NCI-H2081 treated with DMSO at 0.1 percent for 48 hours (cell line): Measurements from ENCODE around the gene AIFM2.
"Not testable (repeated sequence)": the region's sequence is repeated elsewhere in the genome, so short reads cannot be mapped to it uniquely, and the experiment has no call there.

Experiments
- DNase-seq: peaks from one replicate; lab custom pipeline; 2025; lab: John Stamatoyannopoulos, UW

Gene AIFM2

GRCh38 chr10:70145666-70146488 is 13.3 kb upstream of the AIFM2 start:
- DNase-seq = no peak

GRCh38 chr10:70145166-70145665 is 12.6 kb upstream of the AIFM2 start:
- DNase-seq = no peak

- DNase-seq = no peak
Observed at GRCh38 chr10:70144372-70145110, 11.9 kb upstream of the AIFM2 start.

GRCh38 chr10:70142555-70142954 is 9.9 kb upstream of the AIFM2 start:
- DNase-seq = no peak

- DNase-seq = no peak
Observed at GRCh38 chr10:70140297-70140696, 7.7 kb upstream of the AIFM2 start.

GRCh38 chr10:70139997-70140250 is 7.3 kb upstream of the AIFM2 start:
- DNase-seq = no peak

- no peak for DNase-seq
Observed at GRCh38 chr10:70139151-70139996, 6.7 kb upstream of the AIFM2 start.

GRCh38 chr10:70137927-70138883 is 5.6 kb upstream of the AIFM2 start:
- no peak for DNase-seq

GRCh38 chr10:70137135-70137534 is 4.5 kb upstream of the AIFM2 start:
- no peak for DNase-seq

- no peak for DNase-seq
Observed at GRCh38 chr10:70135684-70136083, 3.1 kb upstream of the AIFM2 start.

- DNase-seq = no peak
Observed at GRCh38 chr10:70135046-70135445, 2.4 kb upstream of the AIFM2 start.

GRCh38 chr10:70131560-70131937 is 1.1 kb downstream of the AIFM2 start:
- no peak for DNase-seq

- DNase-seq = no peak
Observed at GRCh38 chr10:70130878-70131559, 1.6 kb downstream of the AIFM2 start.

GRCh38 chr10:70126700-70127395 is 5.8 kb downstream of the AIFM2 start:
- no peak for DNase-seq

GRCh38 chr10:70125918-70126552 is 6.6 kb downstream of the AIFM2 start:
- no peak for DNase-seq

GRCh38 chr10:70124918-70125317 is 7.7 kb downstream of the AIFM2 start:
- no peak for DNase-seq

- no peak for DNase-seq
Observed at GRCh38 chr10:70124415-70124814, 8.2 kb downstream of the AIFM2 start.

GRCh38 chr10:70123817-70124216 is 8.8 kb downstream of the AIFM2 start:
- DNase-seq = no peak

GRCh38 chr10:70123166-70123565 is 9.5 kb downstream of the AIFM2 start:
- not testable (repeated sequence) for DNase-seq

GRCh38 chr10:70122742-70123141 is 9.9 kb downstream of the AIFM2 start:
- no peak for DNase-seq
